ENCODE measurements around the gene IL5.

IL5 gene

GRCh38 chr5:132498152-132498551, 45.2 kb downstream of the IL5 start:
- DNase-seq (ENCODE audit: low read depth), result peak; percentile 41

GRCh38 chr5:132497488-132497997, 45.8 kb downstream of the IL5 start:
- peak; percentile 82 for DNase-seq (ENCODE audit: low read depth)

GRCh38 chr5:132496631-132497487, 46.5 kb downstream of the IL5 start:
- peak; percentile 41 for DNase-seq (ENCODE audit: low read depth)

- peak; percentile 34 for DNase-seq (ENCODE audit: low read depth)
Observed at GRCh38 chr5:132496191-132496630, 47.1 kb downstream of the IL5 start.

- peak; percentile 36 for DNase-seq (ENCODE audit: low read depth)
Observed at GRCh38 chr5:132495667-132496190, 47.6 kb downstream of the IL5 start.

GRCh38 chr5:132493821-132494220, 49.5 kb downstream of the IL5 start:
- no peak for DNase-seq (ENCODE audit: low read depth)

- no peak for DNase-seq (ENCODE audit: low read depth)
Observed at GRCh38 chr5:132493241-132493640, 50.1 kb downstream of the IL5 start.

GRCh38 chr5:132492386-132493125, 50.8 kb downstream of the IL5 start:
- DNase-seq (ENCODE audit: low read depth), result no peak

Data from HS-5 (cell line).